ENCODE data around the gene DDOST.
A peak's percentile ranks its signal among the peaks of the same experiment; 100 is the strongest.

DDOST gene

GRCh38 chr1:20699558-20699957 is 38.4 kb upstream of the DDOST start:
- H3K27me3 Mint-ChIP-seq = peaks cover 15% of the 10 kb centered on the region
- no peaks in the 10 kb centered on the region for H3K9me3 Mint-ChIP-seq
- no peak overlapping the region for H3K4me3 Mint-ChIP-seq
- DNase-seq (ENCODE audit: low spot score in 2 of 2) (no peak), ATAC-seq (ENCODE audit: low read depth) (no peak)
- H3K4me1 Mint-ChIP-seq = peaks cover 2% of the 10 kb centered on the region
- no peaks in the 10 kb centered on the region for H3K36me3 Mint-ChIP-seq
- H3K27ac Mint-ChIP-seq = no peak overlapping the region

DNA sequence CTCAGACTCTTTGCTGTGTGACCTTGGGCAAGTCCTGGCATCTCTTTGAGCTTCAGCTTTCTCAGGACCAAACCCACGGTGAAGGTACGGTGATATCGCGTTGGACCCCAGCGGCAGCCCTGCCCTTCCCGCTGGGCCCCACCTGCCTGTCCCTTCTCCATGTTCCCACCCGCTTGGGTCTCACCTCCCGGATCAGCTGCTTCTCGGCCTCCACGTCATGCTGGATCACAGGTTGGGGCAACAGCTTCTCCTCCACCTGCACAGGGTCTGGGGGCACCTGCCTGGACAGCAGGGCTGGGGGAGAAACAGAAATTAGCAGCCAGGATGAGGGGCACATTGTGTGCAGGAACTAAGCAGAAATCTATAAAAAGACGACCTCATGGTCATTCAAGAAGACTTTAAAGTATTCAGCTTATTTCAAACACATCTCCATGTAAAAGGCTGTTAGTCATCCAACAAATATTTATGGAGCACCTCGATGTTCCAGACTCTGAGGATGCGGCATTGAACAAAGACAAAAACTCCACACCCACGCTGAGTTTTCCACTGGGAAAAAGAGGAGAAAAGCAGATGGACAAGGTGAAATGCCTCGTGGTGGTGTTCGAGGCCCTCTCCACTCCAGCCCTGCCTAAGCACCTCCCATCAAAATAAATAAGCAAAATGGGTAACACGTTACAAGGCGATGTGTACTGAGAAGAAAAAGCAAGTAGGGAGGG is 37.2 kb upstream of the DDOST start:
- ATAC-seq (ENCODE audit: low read depth) (no peak), DNase-seq (ENCODE audit: low spot score in 2 of 2) (no peak)
- peaks cover 14% of the 10 kb centered on the region for H3K27me3 Mint-ChIP-seq
- no peak overlapping the region for H3K27ac Mint-ChIP-seq
- no peaks in the 10 kb centered on the region for H3K9me3 Mint-ChIP-seq
- no peak overlapping the region for H3K4me3 Mint-ChIP-seq
- peaks cover 2% of the 10 kb centered on the region for H3K4me1 Mint-ChIP-seq
- H3K36me3 Mint-ChIP-seq = no peaks in the 10 kb centered on the region

DNA sequence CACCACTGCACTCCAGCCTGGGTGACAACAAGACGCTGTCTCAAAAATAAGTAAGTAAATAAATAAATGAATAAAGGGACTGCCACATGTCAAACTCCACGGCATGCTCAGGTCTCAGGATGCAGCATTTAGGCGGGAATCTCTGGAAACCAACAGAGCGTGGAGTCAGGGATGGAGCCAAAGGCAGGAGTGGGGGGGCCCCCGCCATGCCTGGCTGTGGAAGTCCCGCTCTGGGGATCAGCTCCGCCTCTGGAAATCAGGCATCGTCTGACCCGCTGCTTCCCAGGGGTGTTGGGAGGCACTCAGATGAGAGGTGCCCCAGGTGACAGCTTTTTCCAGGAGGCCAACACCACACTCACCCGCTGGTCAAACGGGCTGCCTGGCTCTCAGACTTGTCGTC is 36.4 kb upstream of the DDOST start:
- H3K4me3 Mint-ChIP-seq = no peak overlapping the region
- ATAC-seq (ENCODE audit: low read depth) = no peak
- no peak overlapping the region for H3K27ac Mint-ChIP-seq

DNA sequence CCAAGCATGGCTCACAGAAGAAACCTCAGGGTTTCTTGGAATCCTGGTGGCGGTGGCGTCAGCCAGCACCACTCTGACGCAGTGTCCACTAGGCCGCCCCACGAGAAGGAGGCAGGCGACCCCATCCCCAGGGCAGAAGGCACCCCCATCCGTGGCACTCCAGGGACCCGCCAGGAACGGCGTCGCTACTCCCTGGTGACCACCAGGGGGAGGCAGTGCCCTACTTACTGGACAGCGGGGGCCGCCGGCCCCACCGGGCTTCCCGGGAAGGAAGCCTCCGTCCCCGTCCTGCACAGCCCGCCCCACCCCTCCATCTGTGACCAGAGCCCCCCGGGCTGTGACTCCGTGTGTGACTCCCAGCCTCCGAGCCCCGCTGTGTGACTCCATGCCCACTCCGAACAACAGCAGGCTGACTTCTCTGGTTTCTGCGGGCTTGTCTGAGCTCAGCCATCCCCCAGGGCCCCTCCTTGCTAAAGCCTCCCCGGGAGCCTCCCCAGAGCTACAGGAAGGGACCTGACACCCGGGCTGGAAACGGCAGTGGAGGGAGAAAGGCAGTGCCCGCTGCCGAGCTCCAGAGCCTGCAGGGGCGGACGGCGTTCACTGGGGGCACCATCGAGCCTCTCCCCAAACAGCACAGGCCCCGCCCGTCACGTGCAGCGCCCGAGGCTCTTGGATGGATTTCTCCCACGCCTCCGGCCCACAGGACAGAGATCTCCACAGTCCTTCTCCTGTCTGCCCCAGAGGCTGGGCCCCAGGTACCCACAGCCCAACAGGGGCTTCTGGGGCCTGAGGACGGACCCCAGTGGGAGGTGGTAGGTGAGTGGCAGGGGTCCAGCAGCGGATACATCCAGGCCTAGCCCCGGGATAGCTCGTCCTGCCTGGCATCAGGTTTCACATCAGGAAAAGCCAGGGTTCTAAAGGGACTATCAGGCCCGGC is 35.5 kb upstream of the DDOST start:
- ATAC-seq (ENCODE audit: low read depth) (peak; percentile 96), DNase-seq (ENCODE audit: low spot score in 2 of 2) (peak; percentile 69 to 79)
- Mint-ChIP-seq H3K36me3 (no peaks in the 10 kb centered on the region), H3K4me3 (peak overlapping the region; percentile 92), H3K27me3 (peaks cover 9% of the 10 kb centered on the region), H3K9me3 (no peaks in the 10 kb centered on the region), H3K27ac (peak overlapping the region; percentile 9), H3K4me1 (peaks cover 2% of the 10 kb centered on the region)

More for the DNA sequence above, 36.4 kb upstream of the DDOST start:
- H3K27me3 Mint-ChIP-seq = peaks cover 9% of the 10 kb centered on the region
- H3K9me3 Mint-ChIP-seq = no peaks in the 10 kb centered on the region
- no peaks in the 10 kb centered on the region for H3K36me3 Mint-ChIP-seq
- peaks cover 2% of the 10 kb centered on the region for H3K4me1 Mint-ChIP-seq
- no peak for DNase-seq (ENCODE audit: low spot score in 2 of 2)

DNA sequence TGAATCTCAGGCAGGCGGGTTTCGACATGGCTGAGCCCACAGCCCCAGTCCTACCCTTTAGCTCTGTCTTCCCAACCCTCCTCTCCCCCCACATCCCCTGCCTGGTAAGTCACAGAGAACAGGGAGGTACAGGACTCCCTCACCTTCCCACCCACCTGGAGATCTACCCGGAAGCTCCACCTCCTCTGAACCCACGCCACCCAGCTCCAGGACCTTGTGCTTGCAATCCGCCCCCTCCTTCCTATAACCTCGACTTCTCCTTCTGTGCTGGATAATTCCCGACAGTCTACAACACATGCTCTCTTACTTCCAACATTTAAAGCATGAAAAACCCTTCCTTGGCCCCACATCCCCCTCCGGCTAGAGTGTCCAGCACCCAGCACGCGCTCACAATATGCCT is 34.3 kb upstream of the DDOST start:
- Mint-ChIP-seq H3K27me3 (peaks cover 8% of the 10 kb centered on the region), H3K36me3 (no peaks in the 10 kb centered on the region), H3K9me3 (no peaks in the 10 kb centered on the region), H3K4me1 (peaks cover 2% of the 10 kb centered on the region), H3K4me3 (peak overlapping the region; percentile 92), H3K27ac (no peak overlapping the region)
- no peak for ATAC-seq (ENCODE audit: low read depth)
- DNase-seq (ENCODE audit: low spot score in 2 of 2) = no peak

DNA sequence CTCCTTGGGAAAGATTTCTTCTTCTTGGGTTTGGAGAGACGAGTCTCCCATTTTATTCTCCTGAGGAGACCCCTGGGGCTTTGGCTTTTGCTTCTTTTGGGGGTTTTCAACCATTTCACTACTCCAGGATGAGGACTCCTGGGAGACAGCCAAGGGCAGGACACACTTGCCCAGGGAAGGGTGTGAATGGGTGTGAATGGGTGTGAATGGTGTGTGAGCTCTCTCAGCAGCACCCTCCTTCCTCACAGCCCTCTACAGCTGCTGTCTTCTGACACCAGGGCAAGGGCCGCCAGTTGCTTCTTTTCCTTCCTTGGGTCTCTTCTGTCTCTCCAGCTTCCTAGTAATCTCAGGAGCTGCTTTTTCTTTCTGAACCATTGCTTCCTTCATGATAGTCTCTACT is 32.5 kb upstream of the DDOST start:
- ATAC-seq (ENCODE audit: low read depth) = no peak
- Mint-ChIP-seq H3K4me3 (no peak overlapping the region), H3K27me3 (peaks cover 4% of the 10 kb centered on the region)

GRCh38 chr1:20691872-20692271 is 30.7 kb upstream of the DDOST start:
- Mint-ChIP-seq H3K27me3 (peaks cover 10% of the 10 kb centered on the region), H3K27ac (no peak overlapping the region), H3K4me3 (no peak overlapping the region), H3K4me1 (peaks cover 2% of the 10 kb centered on the region), H3K9me3 (no peaks in the 10 kb centered on the region), H3K36me3 (no peaks in the 10 kb centered on the region)
- no peak for DNase-seq (ENCODE audit: low spot score in 2 of 2)
- ATAC-seq (ENCODE audit: low read depth) = no peak

More for the DNA sequence above, 32.5 kb upstream of the DDOST start:
- peaks cover 2% of the 10 kb centered on the region for H3K4me1 Mint-ChIP-seq
- H3K27ac Mint-ChIP-seq = no peak overlapping the region
- H3K36me3 Mint-ChIP-seq = no peaks in the 10 kb centered on the region
- no peaks in the 10 kb centered on the region for H3K9me3 Mint-ChIP-seq
- DNase-seq (ENCODE audit: low spot score in 2 of 2) = no peak

DNA sequence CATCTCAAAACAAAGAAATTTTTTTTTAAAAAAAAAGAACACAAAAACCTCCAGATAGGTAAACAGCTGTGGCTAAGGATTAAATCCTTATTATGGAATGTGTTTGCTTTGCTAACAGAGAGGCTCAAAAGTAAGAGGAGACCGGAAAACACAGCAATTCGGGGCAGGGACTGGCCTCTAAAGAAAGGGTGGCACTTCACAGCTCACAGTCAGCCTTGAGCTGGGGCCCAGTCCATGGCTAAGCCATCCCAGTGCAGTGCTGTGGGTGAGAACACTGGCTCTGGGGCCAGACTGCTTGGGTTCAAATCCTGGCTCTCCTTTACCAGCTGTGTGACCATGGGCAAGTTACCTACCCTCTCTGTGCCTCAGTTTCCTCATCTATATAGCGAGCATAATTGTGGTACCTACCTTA is 28.5 kb upstream of the DDOST start:
- Mint-ChIP-seq H3K27me3 (peaks cover 19% of the 10 kb centered on the region), H3K9me3 (no peaks in the 10 kb centered on the region), H3K36me3 (no peaks in the 10 kb centered on the region), H3K27ac (no peak overlapping the region), H3K4me1 (no peaks in the 10 kb centered on the region), H3K4me3 (no peak overlapping the region)
- DNase-seq (ENCODE audit: low spot score in 2 of 2) (no peak), ATAC-seq (ENCODE audit: low read depth) (no peak)

GRCh38 chr1:20686883-20687725 is 25.9 kb upstream of the DDOST start:
- H3K27ac Mint-ChIP-seq = no peak overlapping the region
- no peaks in the 10 kb centered on the region for H3K36me3 Mint-ChIP-seq
- H3K4me1 Mint-ChIP-seq = no peaks in the 10 kb centered on the region
- H3K4me3 Mint-ChIP-seq = no peak overlapping the region
- ATAC-seq (ENCODE audit: low read depth) = no peak
- H3K9me3 Mint-ChIP-seq = no peaks in the 10 kb centered on the region
- DNase-seq (ENCODE audit: low spot score in 2 of 2) = no peak
- peaks cover 21% of the 10 kb centered on the region for H3K27me3 Mint-ChIP-seq

GRCh38 chr1:20685741-20686140 is 24.6 kb upstream of the DDOST start:
- DNase-seq (ENCODE audit: low spot score in 2 of 2) (no peak), ATAC-seq (ENCODE audit: low read depth) (no peak)
- Mint-ChIP-seq H3K27ac (no peak overlapping the region), H3K27me3 (peaks cover 21% of the 10 kb centered on the region), H3K4me1 (no peaks in the 10 kb centered on the region), H3K36me3 (no peaks in the 10 kb centered on the region), H3K9me3 (no peaks in the 10 kb centered on the region), H3K4me3 (no peak overlapping the region)

GRCh38 chr1:20685099-20685662 is 24.0 kb upstream of the DDOST start:
- no peaks in the 10 kb centered on the region for H3K36me3 Mint-ChIP-seq
- no peak overlapping the region for H3K4me3 Mint-ChIP-seq
- DNase-seq (ENCODE audit: low spot score in 2 of 2) = no peak
- ATAC-seq (ENCODE audit: low read depth) = no peak
- no peaks in the 10 kb centered on the region for H3K4me1 Mint-ChIP-seq
- H3K9me3 Mint-ChIP-seq = no peaks in the 10 kb centered on the region
- peaks cover 21% of the 10 kb centered on the region for H3K27me3 Mint-ChIP-seq
- no peak overlapping the region for H3K27ac Mint-ChIP-seq

GRCh38 chr1:20684651-20685050 is 23.5 kb upstream of the DDOST start:
- H3K27ac Mint-ChIP-seq = no peak overlapping the region
- ATAC-seq (ENCODE audit: low read depth) = no peak
- DNase-seq (ENCODE audit: low spot score in 2 of 2) = no peak
- H3K4me3 Mint-ChIP-seq = no peak overlapping the region
- H3K36me3 Mint-ChIP-seq = no peaks in the 10 kb centered on the region
- H3K9me3 Mint-ChIP-seq = no peaks in the 10 kb centered on the region
- peaks cover 21% of the 10 kb centered on the region for H3K27me3 Mint-ChIP-seq
- H3K4me1 Mint-ChIP-seq = no peaks in the 10 kb centered on the region

GRCh38 chr1:20684050-20684620 is 23.0 kb upstream of the DDOST start:
- no peaks in the 10 kb centered on the region for H3K36me3 Mint-ChIP-seq
- peaks cover 2% of the 10 kb centered on the region for H3K4me1 Mint-ChIP-seq
- no peak for DNase-seq (ENCODE audit: low spot score in 2 of 2)
- ATAC-seq (ENCODE audit: low read depth) = no peak
- H3K27me3 Mint-ChIP-seq = peaks cover 21% of the 10 kb centered on the region
- H3K4me3 Mint-ChIP-seq = no peak overlapping the region
- H3K27ac Mint-ChIP-seq = no peak overlapping the region
- no peaks in the 10 kb centered on the region for H3K9me3 Mint-ChIP-seq

Data from memory B cell (primary cell).